ENCODE results near the gene TFEC. TPM values are rescaled to one million over a fixed set of nuclear protein-coding genes. Genes with fewer than 3 reads are reported as not detected.

The TFEC gene
- total RNA-seq, 1 experiment from 2014 or later = 0.12 TPM

- Histone ChIP-seq H3K36me3 (ENCODE audit: control insufficient read depth in 1 of 2, insufficient read depth in 2 of 2, low read length in 2 of 2) (no peaks in the 10 kb centered on the region), H3K9ac (ENCODE audit: low read length) (no peak overlapping the region), H3K79me2 (ENCODE audit: insufficient read depth, low read length) (no peaks in the 10 kb centered on the region), H3K4me3 (replicated peaks in 1 of 2; ENCODE audit: low read depth in 1 of 2, low read length in 2 of 2) (no peak overlapping the region), H3K27me3 (ENCODE audit: insufficient read depth, low read length) (no peaks in the 10 kb centered on the region), H3K27ac (ENCODE audit: low read depth, low read length) (no peak overlapping the region), H3K9me3 (ENCODE audit: control insufficient read depth in 1 of 2, insufficient read depth in 1 of 2, low read depth in 1 of 2, low read length in 2 of 2) (no peaks in the 10 kb centered on the region), H3K9me2 (ENCODE audit: insufficient read depth) (no peaks in the 10 kb centered on the region), H4K20me1 (ENCODE audit: insufficient read depth) (no peaks in the 10 kb centered on the region), H3K4me2 (ENCODE audit: low read length) (no peak overlapping the region), H2AFZ (ENCODE audit: low read depth, low read length, poor library complexity, severe bottlenecking) (no peak overlapping the region), H3K4me1 (ENCODE audit: control insufficient read depth in 1 of 2, insufficient read depth in 2 of 2, low read length in 2 of 2) (peaks cover 0 to 7% of the 10 kb centered on the region in 2 experiments; a peak in 1 of 4 replicates)
- intact Hi-C loops (cut with micrococcal nuclease) = no loop called here
- TF ChIP-seq REST (IDR thresholded peaks at IDR 0.05; ENCODE audit: low read depth) (no peak), POLR2AphosphoS5 (IDR thresholded peaks at IDR 0.05; ENCODE audit: low read depth, low read length) (no peak), CBX3 (IDR thresholded peaks at IDR 0.05; ENCODE audit: low read depth) (no peak), EZH2 (IDR thresholded peaks at IDR 0.05) (no peak), ZFX (IDR thresholded peaks at IDR 0.05) (no peak), CEBPB (IDR thresholded peaks at IDR 0.05; ENCODE audit: low read depth) (no peak), JUND (IDR thresholded peaks at IDR 0.05) (no peak), ZNF274 (IDR thresholded peaks at IDR 0.05; ENCODE audit: low read depth, low read length) (no peak), SRF (IDR thresholded peaks at IDR 0.05; ENCODE audit: low read depth) (no peak), EZH2phosphoT487 (IDR thresholded peaks at IDR 0.05; ENCODE audit: borderline replicate concordance) (no peak), RAD21 (IDR thresholded peaks at IDR 0.05; ENCODE audit: low read depth) (no peak), TCF7L2 (IDR thresholded peaks at IDR 0.05; ENCODE audit: borderline replicate concordance, extremely low read depth, insufficient read depth, insufficient read length) (no peak), EGR1 (IDR thresholded peaks at IDR 0.05; ENCODE audit: low read depth) (no peak)
- CTCF ChIA-PET = no interaction called here
- POLR2A ChIA-PET = no interaction called here
- BruUV-seq (replicated peaks) = no TSS peak
- no peak for ATAC-seq
- RAD21 ChIA-PET (ENCODE audit: low non-redundant PET in 1 of 2, low total read pairs in 2 of 2, uncharacterized antibody in 2 of 2, unreplicated experiment in 2 of 2) = no interaction called here
- no peak for DNase-seq (ENCODE audit: low read depth, low spot score)
Measured at GRCh38 chr7:115906731-115907130, 123.8 kb downstream of the TFEC start.

Data from HCT116 (cell line).